HG03039 (cell line): ENCODE data around the gene SYT2.

Experiments used
- ATAC-seq: cut with Tn5 transposase; IDR thresholded peaks from one replicate; pipeline ENCODE4 v1.9.1; 2021; ENCODE audit warnings: mild to moderate bottlenecking, moderate library complexity; ENCODE audit not compliant: unreplicated experiment

SYT2 gene

GRCh38 chr1:202680586-202681352 is 29.5 kb downstream of the SYT2 start:
- no peak for ATAC-seq

- ATAC-seq: no peak
Measured at GRCh38 chr1:202679406-202680177, 30.7 kb downstream of the SYT2 start.

GRCh38 chr1:202677433-202677832 is 32.8 kb downstream of the SYT2 start:
- no peak for ATAC-seq

- ATAC-seq: no peak
Measured at GRCh38 chr1:202673531-202673930, 36.7 kb downstream of the SYT2 start.

GRCh38 chr1:202671399-202671798 is 38.9 kb downstream of the SYT2 start:
- no peak for ATAC-seq

- no peak for ATAC-seq
Measured at GRCh38 chr1:202665417-202665816, 44.8 kb downstream of the SYT2 start.

- ATAC-seq: no peak
Measured at GRCh38 chr1:202664083-202664482, 46.2 kb downstream of the SYT2 start.

GRCh38 chr1:202663131-202663530 is 47.1 kb downstream of the SYT2 start:
- no peak for ATAC-seq

GRCh38 chr1:202662081-202662480 is 48.2 kb downstream of the SYT2 start:
- no peak for ATAC-seq

GRCh38 chr1:202661136-202661845 is 49.0 kb downstream of the SYT2 start:
- no peak for ATAC-seq

- no peak for ATAC-seq
Measured at GRCh38 chr1:202659974-202660373, 50.3 kb downstream of the SYT2 start.

- ATAC-seq: no peak
Measured at GRCh38 chr1:202659541-202659940, 50.7 kb downstream of the SYT2 start.

- no peak for ATAC-seq
Measured at GRCh38 chr1:202658769-202659168, 51.5 kb downstream of the SYT2 start.

GRCh38 chr1:202658251-202658759 is 51.9 kb downstream of the SYT2 start:
- no peak for ATAC-seq

GRCh38 chr1:202656951-202657646 is 53.2 kb downstream of the SYT2 start:
- ATAC-seq: no peak

- ATAC-seq: no peak
Measured at GRCh38 chr1:202656057-202656456, 54.2 kb downstream of the SYT2 start.

GRCh38 chr1:202654079-202654478 is 56.2 kb downstream of the SYT2 start:
- no peak for ATAC-seq

GRCh38 chr1:202649553-202650392 is 60.5 kb downstream of the SYT2 start:
- ATAC-seq: no peak

- no peak for ATAC-seq
Measured at GRCh38 chr1:202648605-202649226, 61.5 kb downstream of the SYT2 start.

GRCh38 chr1:202645097-202645476 is 65.2 kb downstream of the SYT2 start:
- no peak for ATAC-seq
